GM12892 (cell line): Measurements from ENCODE around the gene MEGF11.

ENCODE experiments used
- POLR2A ChIP-seq: IDR thresholded peaks from 2 replicates; pipeline ENCODE4 v1.6.1; 2011; ENCODE audit warnings: low read depth, low read length, control low read depth
- POLR2AphosphoS5 ChIP-seq: IDR thresholded peaks from 2 replicates; pipeline ENCODE4 v1.6.1; 2011; ENCODE audit warnings: low read depth, low read length, control low read depth

GRCh38 chr15:65979837-65980236 lies 273.7 kb downstream of the MEGF11 start:
- no peak for TF ChIP-seq POLR2A
- TF ChIP-seq POLR2AphosphoS5: no peak
